ENCODE data around the gene PRR14.
A peak's percentile ranks its signal among the peaks of the same experiment; 100 is the strongest.

Gene PRR14

GRCh38 chr16:30641378-30641982 lies 9.3 kb upstream of the PRR14 start:
- no peaks in the 10 kb centered on the region for H3K9me3 ChIP-seq (ENCODE audit: severe bottlenecking)
- H3K27ac ChIP-seq (ENCODE audit: poor library complexity, severe bottlenecking) = no peak overlapping the region
- no peak for ATAC-seq (ENCODE audit: low read depth)

DNA sequence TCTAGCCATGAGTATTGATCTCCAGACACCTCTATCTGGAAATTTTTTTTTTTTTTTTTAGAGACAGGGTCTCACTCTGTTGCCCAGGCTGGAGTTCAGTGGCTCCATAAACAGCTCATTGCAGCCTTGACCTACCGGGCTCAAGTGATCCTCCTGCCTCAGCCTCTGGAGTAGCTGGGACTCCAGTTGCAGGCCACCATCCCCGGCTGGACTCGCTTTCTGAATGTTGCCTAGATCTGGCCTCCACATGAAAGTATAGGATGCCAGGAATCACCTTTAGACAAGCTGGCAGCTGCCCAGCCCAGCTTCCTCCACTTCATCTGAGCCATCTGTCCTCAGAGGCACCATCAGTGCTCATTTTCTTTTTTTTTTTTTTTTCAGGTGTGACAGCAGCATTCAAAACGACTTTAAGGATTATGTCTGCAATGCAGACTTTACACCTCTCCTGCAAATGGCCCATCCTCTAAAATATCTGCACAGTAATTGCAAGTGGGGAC lies 6.4 kb upstream of the PRR14 start:
- Histone ChIP-seq H3K4me1 (ENCODE audit: insufficient read depth, poor library complexity, severe bottlenecking) (no peaks in the 10 kb centered on the region), H3K4me3 (ENCODE audit: severe bottlenecking) (no peak overlapping the region), H3K36me3 (ENCODE audit: low read depth) (no peaks in the 10 kb centered on the region), H3K27ac (ENCODE audit: poor library complexity, severe bottlenecking) (no peak overlapping the region), H3K9me3 (ENCODE audit: severe bottlenecking) (no peaks in the 10 kb centered on the region), H3K27me3 (ENCODE audit: insufficient read depth, poor library complexity, severe bottlenecking) (no peaks in the 10 kb centered on the region)
- DNase-seq (ENCODE audit: low spot score) (no peak), ATAC-seq (ENCODE audit: low read depth) (no peak)
- TF ChIP-seq, protein P1, sequence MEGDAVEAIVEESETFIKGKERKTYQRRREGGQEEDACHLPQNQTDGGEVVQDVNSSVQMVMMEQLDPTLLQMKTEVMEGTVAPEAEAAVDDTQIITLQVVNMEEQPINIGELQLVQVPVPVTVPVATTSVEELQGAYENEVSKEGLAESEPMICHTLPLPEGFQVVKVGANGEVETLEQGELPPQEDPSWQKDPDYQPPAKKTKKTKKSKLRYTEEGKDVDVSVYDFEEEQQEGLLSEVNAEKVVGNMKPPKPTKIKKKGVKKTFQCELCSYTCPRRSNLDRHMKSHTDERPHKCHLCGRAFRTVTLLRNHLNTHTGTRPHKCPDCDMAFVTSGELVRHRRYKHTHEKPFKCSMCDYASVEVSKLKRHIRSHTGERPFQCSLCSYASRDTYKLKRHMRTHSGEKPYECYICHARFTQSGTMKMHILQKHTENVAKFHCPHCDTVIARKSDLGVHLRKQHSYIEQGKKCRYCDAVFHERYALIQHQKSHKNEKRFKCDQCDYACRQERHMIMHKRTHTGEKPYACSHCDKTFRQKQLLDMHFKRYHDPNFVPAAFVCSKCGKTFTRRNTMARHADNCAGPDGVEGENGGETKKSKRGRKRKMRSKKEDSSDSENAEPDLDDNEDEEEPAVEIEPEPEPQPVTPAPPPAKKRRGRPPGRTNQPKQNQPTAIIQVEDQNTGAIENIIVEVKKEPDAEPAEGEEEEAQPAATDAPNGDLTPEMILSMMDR (IDR thresholded peaks at IDR 0.05; ENCODE audit: poor library complexity, severe bottlenecking) = no peak

More at GRCh38 chr16:30641378-30641982, 9.3 kb upstream of the PRR14 start:
- TF ChIP-seq, protein P1 (IDR thresholded peaks at IDR 0.05; ENCODE audit: poor library complexity, severe bottlenecking) = no peak
- H3K4me3 ChIP-seq (ENCODE audit: severe bottlenecking) = no peak overlapping the region
- no peaks in the 10 kb centered on the region for H3K4me1 ChIP-seq (ENCODE audit: insufficient read depth, poor library complexity, severe bottlenecking)
- no peak for DNase-seq (ENCODE audit: low spot score)
- no peaks in the 10 kb centered on the region for H3K27me3 ChIP-seq (ENCODE audit: insufficient read depth, poor library complexity, severe bottlenecking)
- no peaks in the 10 kb centered on the region for H3K36me3 ChIP-seq (ENCODE audit: low read depth)

DNA sequence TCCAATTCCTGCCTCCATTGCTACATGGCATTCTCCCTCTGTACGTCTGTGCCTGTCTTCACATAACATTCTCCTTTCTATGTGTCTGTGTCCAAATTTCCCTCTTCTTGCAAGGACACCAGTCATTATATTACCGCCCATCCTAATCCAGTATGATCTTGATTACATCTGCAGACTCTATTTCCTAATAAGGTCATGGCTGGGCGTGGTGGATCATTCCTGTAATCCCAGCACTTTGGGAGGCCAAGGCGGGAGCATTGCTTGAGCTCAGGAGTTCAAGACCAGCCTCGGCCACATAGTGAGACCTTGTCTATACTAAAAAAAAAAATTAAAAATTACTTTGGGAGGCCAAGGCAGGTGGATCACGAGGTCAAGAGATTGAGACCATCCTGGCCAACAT lies 5.0 kb upstream of the PRR14 start:
- no peak overlapping the region for H3K27ac ChIP-seq (ENCODE audit: poor library complexity, severe bottlenecking)
- H3K36me3 ChIP-seq (ENCODE audit: low read depth) = no peaks in the 10 kb centered on the region
- H3K4me1 ChIP-seq (ENCODE audit: insufficient read depth, poor library complexity, severe bottlenecking) = peaks cover 6% of the 10 kb centered on the region
- DNase-seq (ENCODE audit: low spot score) (no peak), ATAC-seq (ENCODE audit: low read depth) (no peak)
- TF ChIP-seq, protein P1 (IDR thresholded peaks at IDR 0.05; ENCODE audit: poor library complexity, severe bottlenecking) = no peak
- H3K4me3 ChIP-seq (ENCODE audit: severe bottlenecking) = no peak overlapping the region
- H3K9me3 ChIP-seq (ENCODE audit: severe bottlenecking) = no peaks in the 10 kb centered on the region
- no peaks in the 10 kb centered on the region for H3K27me3 ChIP-seq (ENCODE audit: insufficient read depth, poor library complexity, severe bottlenecking)

DNA sequence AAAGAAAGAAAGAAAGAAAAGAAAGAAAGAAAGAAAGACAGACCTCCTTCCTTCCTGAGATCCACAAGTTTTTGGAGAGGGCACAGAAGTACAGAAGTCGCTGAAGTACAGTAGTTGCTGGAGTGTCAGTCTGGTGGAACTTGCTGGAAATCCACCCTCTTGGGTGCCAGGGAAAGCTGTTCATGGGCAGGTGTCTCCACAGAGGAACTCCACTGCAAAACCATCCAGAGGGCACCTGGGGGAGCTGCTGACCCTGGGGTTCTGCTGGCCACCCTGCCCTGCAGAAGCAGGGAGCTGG lies 3.5 kb upstream of the PRR14 start:
- DNase-seq (ENCODE audit: low spot score) (no peak), ATAC-seq (ENCODE audit: low read depth) (no peak)
- Histone ChIP-seq H3K9me3 (ENCODE audit: severe bottlenecking) (no peaks in the 10 kb centered on the region), H3K4me3 (ENCODE audit: severe bottlenecking) (no peak overlapping the region), H3K36me3 (ENCODE audit: low read depth) (no peaks in the 10 kb centered on the region; the same call in 1 of the 2 replicates), H3K4me1 (ENCODE audit: insufficient read depth, poor library complexity, severe bottlenecking) (peaks cover 6% of the 10 kb centered on the region), H3K27ac (ENCODE audit: poor library complexity, severe bottlenecking) (no peak overlapping the region), H3K27me3 (ENCODE audit: insufficient read depth, poor library complexity, severe bottlenecking) (no peaks in the 10 kb centered on the region)
- TF ChIP-seq, protein P1 (IDR thresholded peaks at IDR 0.05; ENCODE audit: poor library complexity, severe bottlenecking) = no peak

DNA sequence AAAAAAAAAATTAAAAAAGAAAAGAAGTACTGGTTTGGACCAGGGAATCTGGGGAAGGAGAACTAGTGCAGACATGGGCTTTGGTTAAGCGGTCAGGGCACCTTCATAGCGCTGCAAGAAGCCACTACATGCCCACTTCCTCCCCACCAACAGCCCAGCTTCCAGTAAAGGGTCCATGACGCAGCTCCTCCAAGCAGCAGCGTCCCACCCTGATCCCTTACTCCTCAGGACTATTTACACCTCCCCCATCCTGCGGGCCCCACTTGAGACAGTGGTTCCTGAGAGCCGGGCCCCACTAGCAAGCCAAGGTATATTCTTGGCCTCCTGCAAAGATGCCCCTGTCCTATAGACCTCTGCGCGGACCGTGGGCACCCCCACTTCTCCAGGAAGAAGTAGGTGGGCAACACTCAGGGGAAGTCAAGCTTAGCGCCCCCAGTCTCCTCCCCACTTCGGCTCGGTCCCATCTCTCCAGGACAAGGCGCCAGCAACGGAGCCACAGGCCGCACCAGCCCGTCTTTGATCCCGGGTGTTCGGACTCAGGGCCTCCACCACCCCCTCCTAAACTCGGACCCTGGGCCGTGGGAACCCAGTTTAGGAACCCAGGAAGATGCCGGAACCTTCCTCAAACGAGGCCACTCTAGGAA lies 913 bp upstream of the PRR14 start:
- H3K27ac ChIP-seq (ENCODE audit: poor library complexity, severe bottlenecking) = peak overlapping the region; percentile 62
- DNase-seq (ENCODE audit: low spot score) = no peak
- peak overlapping the region; percentile 83 for H3K4me3 ChIP-seq (ENCODE audit: severe bottlenecking)
- no peaks in the 10 kb centered on the region for H3K9me3 ChIP-seq (ENCODE audit: severe bottlenecking)
- H3K27me3 ChIP-seq (ENCODE audit: insufficient read depth, poor library complexity, severe bottlenecking) = no peaks in the 10 kb centered on the region
- peaks cover 12% of the 10 kb centered on the region for H3K36me3 ChIP-seq (ENCODE audit: low read depth)
- ATAC-seq (ENCODE audit: low read depth) = no peak
- peaks cover 6% of the 10 kb centered on the region for H3K4me1 ChIP-seq (ENCODE audit: insufficient read depth, poor library complexity, severe bottlenecking)
- TF ChIP-seq, protein P1 (IDR thresholded peaks at IDR 0.05; ENCODE audit: poor library complexity, severe bottlenecking) = no peak

Data from RWPE2 (cell line).